HG03060 (cell line): ENCODE results near the gene FRAS1.
"Not testable (repeated sequence)": the region's sequence is repeated elsewhere in the genome, so short reads cannot be mapped to it uniquely, and the experiment has no call there.

Source experiments
- ATAC-seq: cut with Tn5 transposase; IDR thresholded peaks from one replicate; pipeline ENCODE4 v1.9.1; 2021; ENCODE audit warnings: low read depth, moderate number of reproducible peaks; ENCODE audit not compliant: unreplicated experiment

The FRAS1 gene

GRCh38 chr4:78417603-78418002 lies 360.5 kb downstream of the FRAS1 start:
- ATAC-seq: no peak

- ATAC-seq: no peak
Measured at GRCh38 chr4:78418406-78418805, 361.3 kb downstream of the FRAS1 start.

- no peak for ATAC-seq
Measured at GRCh38 chr4:78423790-78424189, 366.7 kb downstream of the FRAS1 start.

- no peak for ATAC-seq
Measured at GRCh38 chr4:78424461-78424860, 367.3 kb downstream of the FRAS1 start.

- no peak for ATAC-seq
Measured at GRCh38 chr4:78426972-78427371, 369.8 kb downstream of the FRAS1 start.

- no peak for ATAC-seq
Measured at GRCh38 chr4:78428996-78429395, 371.9 kb downstream of the FRAS1 start.

- ATAC-seq: no peak
Measured at GRCh38 chr4:78432896-78433295, 375.8 kb downstream of the FRAS1 start.

GRCh38 chr4:78437608-78438088 lies 380.5 kb downstream of the FRAS1 start:
- no peak for ATAC-seq

GRCh38 chr4:78439328-78439727 lies 382.2 kb downstream of the FRAS1 start:
- ATAC-seq: no peak

GRCh38 chr4:78441756-78442155 lies 384.6 kb downstream of the FRAS1 start:
- ATAC-seq: no peak

- no peak for ATAC-seq
Measured at GRCh38 chr4:78446619-78447018, 389.5 kb downstream of the FRAS1 start.

GRCh38 chr4:78451407-78451806 lies 394.3 kb downstream of the FRAS1 start:
- ATAC-seq: no peak

GRCh38 chr4:78454016-78454415 lies 396.9 kb downstream of the FRAS1 start:
- ATAC-seq: no peak

- ATAC-seq: no peak
Measured at GRCh38 chr4:78457751-78458150, 400.6 kb downstream of the FRAS1 start.

GRCh38 chr4:78459327-78459726 lies 402.2 kb downstream of the FRAS1 start:
- ATAC-seq: no peak

- no peak for ATAC-seq
Measured at GRCh38 chr4:78460368-78460767, 403.2 kb downstream of the FRAS1 start.

GRCh38 chr4:78464265-78464664 lies 407.1 kb downstream of the FRAS1 start:
- no peak for ATAC-seq

GRCh38 chr4:78467223-78467622 lies 410.1 kb downstream of the FRAS1 start:
- ATAC-seq: not testable (repeated sequence)

GRCh38 chr4:78468272-78468671 lies 411.1 kb downstream of the FRAS1 start:
- ATAC-seq: no peak

GRCh38 chr4:78476108-78476704 lies 419.1 kb downstream of the FRAS1 start:
- no peak for ATAC-seq

- ATAC-seq: no peak
Measured at GRCh38 chr4:78477276-78477675, 420.2 kb downstream of the FRAS1 start.

- ATAC-seq: no peak
Measured at GRCh38 chr4:78478523-78478922, 421.4 kb downstream of the FRAS1 start.

GRCh38 chr4:78480286-78480685 lies 423.2 kb downstream of the FRAS1 start:
- no peak for ATAC-seq
